ENCODE data around the gene COA3. TPM values are rescaled to one million over a fixed set of nuclear protein-coding genes. Genes with fewer than 3 reads are reported as not detected.

The COA3 gene
- total RNA-seq, 2 experiments from 2014 or later, result 42.0 to 42.2 TPM

DNA sequence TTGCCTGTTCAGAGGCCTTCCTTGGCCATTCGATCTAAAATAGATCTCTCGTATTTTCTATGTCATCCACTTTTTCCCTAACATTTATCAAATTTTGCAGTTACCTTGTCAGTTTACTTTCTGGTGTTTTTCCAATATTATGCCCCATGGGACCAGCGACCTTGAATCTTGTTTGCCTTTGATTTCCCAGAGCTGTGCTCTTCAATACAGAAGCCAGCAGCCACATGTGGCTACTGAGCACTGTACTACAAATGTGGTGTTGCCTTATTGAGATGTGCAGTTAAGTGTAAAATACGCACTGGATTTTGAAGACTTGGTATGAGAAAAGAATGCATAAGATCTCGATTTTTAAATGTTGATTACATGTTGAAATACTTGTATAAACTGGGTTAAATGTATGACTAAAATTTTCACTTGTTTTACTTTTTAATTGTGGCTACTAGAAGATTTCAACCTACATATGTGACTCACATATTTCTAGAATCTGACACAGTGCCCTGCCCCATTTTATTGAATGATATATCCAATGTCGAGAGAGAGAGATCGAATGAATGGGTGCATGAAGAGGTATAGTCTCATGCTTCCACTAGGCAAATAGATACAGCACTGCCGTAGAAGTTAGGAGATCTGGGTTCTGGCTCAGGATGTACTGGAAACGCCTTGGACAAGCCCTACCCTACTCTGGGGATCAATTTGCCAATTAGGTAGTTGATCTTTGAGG lies 33.9 kb upstream of the COA3 start:
- peaks cover 21% of the 10 kb centered on the region for H3K36me3 Mint-ChIP-seq
- peak overlapping the region; percentile 99 for H3K27ac Mint-ChIP-seq
- H3K4me1 Mint-ChIP-seq, result peaks cover 19% of the 10 kb centered on the region
- H3K4me3 Mint-ChIP-seq, result peak overlapping the region; percentile 93
- DNase-seq, result no peak
- H3K27me3 Mint-ChIP-seq, result no peaks in the 10 kb centered on the region
- H3K9me3 Mint-ChIP-seq, result no peaks in the 10 kb centered on the region

DNA sequence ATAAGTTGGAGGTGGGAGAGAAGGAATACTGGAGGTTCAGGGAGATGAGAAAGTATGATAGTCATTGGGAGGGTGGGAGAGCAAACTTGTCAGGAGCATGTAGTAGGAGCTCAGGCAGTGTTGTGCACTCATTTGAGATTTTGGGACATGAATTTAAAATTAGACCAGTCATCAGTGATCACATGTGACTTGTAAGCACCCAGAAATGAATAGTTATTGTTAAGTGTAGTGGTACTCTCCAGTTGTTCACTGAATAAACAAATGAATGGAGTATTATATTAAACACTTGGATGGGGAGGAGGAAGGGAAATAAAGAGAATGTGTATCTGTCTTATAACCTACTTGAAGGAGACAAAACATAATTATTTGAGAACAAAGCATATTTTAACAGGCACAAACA lies 32.5 kb upstream of the COA3 start:
- no peak overlapping the region for H3K4me3 Mint-ChIP-seq

DNA sequence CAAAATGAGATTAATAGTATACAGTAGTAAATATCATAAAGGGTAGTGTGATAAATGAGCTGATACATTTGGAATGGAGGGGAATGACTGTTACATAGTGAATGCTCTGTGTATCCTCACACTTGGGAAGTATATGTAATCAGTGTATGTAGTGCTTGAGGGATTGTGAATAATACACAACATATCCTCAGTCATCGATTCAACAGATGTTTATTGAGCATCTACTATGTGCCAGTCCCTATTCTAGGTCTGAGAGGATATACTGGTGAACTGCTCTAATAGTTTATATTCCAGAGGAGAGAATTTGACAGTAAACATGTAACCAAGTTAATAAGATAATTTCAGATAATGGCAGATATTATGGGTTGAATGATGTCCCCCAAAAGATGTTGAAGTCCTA lies 29.0 kb upstream of the COA3 start:
- no peak for DNase-seq
- H3K36me3 Mint-ChIP-seq, result peaks cover 8% of the 10 kb centered on the region

More for the DNA sequence above, 32.5 kb upstream of the COA3 start:
- Mint-ChIP-seq H3K27me3 (no peaks in the 10 kb centered on the region), H3K36me3 (peaks cover 16% of the 10 kb centered on the region), H3K4me1 (peaks cover 19% of the 10 kb centered on the region), H3K27ac (no peak overlapping the region), H3K9me3 (no peaks in the 10 kb centered on the region)
- no peak for DNase-seq

DNA sequence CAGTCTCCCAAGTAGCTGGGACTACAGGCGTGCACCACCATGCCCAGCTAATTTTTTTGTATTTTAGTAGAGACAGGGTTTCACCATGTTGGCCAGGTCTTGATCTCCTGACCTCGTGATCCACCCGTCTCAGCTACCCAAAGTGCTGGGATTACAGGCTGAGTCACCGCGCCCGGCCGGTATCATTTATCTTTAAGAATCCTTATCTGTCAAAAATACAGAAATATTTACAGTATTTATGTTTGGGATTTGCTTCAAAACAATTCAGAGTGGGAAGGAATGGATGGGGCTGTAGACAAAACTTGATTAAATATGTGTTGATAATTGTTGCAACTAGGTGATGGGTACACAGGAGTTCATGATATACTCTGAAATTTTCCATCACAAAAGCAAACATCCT lies 22.7 kb upstream of the COA3 start:
- Mint-ChIP-seq H3K27me3 (no peaks in the 10 kb centered on the region), H3K4me3 (no peak overlapping the region), H3K27ac (no peak overlapping the region), H3K36me3 (peaks cover 25% of the 10 kb centered on the region), H3K9me3 (no peaks in the 10 kb centered on the region), H3K4me1 (peaks cover 21% of the 10 kb centered on the region)
- DNase-seq, result no peak

More for the DNA sequence above, 29.0 kb upstream of the COA3 start:
- no peaks in the 10 kb centered on the region for H3K9me3 Mint-ChIP-seq
- no peak overlapping the region for H3K4me3 Mint-ChIP-seq
- H3K27me3 Mint-ChIP-seq, result no peaks in the 10 kb centered on the region
- peaks cover 18% of the 10 kb centered on the region for H3K4me1 Mint-ChIP-seq
- H3K27ac Mint-ChIP-seq, result no peak overlapping the region

DNA sequence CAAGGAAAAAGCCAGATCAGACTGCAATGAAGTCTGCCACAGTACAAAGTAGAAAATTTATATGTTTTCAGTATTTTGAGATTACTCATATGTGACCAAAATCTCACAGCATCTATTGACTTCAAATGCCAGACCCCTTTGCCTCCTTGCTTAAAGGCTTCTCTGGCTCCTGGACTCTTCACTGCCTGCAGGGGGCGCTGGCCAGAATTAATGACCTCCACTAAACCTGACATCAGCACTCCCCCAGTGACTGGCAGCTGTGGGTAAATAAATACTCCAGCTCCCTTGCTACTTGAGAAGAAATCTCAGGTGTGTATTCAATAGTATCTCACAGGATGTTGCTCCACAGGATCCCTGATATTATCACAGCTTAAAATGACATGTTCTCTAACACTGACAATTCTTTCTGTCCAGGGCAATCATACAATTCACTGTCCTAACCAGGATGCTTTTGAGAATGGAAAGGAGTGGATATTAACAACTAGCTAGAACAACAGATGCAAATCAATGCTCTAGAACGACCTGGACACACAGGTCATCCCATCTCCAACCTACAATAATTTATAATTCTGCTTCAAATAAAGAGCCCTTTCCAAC lies 21.5 kb upstream of the COA3 start:
- Mint-ChIP-seq H3K9me3 (no peaks in the 10 kb centered on the region), H3K36me3 (peaks cover 28% of the 10 kb centered on the region), H3K27ac (no peak overlapping the region), H3K4me1 (peaks cover 19% of the 10 kb centered on the region), H3K4me3 (no peak overlapping the region), H3K27me3 (no peaks in the 10 kb centered on the region)
- peak; percentile 66 for DNase-seq

DNA sequence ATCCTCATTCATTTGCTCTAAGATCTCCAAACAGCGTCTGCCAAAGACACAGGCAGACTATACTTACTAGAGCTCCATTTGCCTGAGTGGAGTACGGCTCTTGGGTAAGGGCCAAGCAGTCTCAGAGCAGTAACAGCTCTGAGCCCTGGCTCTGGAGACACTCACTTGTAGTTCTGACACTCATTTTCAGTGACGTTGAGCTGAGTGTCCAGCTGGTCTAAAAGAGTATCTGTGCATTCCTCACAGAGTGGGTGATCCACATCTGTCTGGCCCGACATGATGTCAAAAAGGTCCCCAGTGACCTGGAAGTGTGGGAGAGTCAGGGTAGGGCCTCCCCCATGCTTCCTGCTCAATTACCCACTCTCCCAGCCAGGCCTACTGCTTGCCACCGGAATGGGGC lies 19.9 kb upstream of the COA3 start:
- H3K9me3 Mint-ChIP-seq, result no peaks in the 10 kb centered on the region
- H3K27me3 Mint-ChIP-seq, result no peaks in the 10 kb centered on the region
- H3K36me3 Mint-ChIP-seq, result peaks cover 29% of the 10 kb centered on the region
- no peak overlapping the region for H3K4me3 Mint-ChIP-seq
- H3K27ac Mint-ChIP-seq, result no peak overlapping the region
- peaks cover 14% of the 10 kb centered on the region for H3K4me1 Mint-ChIP-seq
- no peak for DNase-seq

DNA sequence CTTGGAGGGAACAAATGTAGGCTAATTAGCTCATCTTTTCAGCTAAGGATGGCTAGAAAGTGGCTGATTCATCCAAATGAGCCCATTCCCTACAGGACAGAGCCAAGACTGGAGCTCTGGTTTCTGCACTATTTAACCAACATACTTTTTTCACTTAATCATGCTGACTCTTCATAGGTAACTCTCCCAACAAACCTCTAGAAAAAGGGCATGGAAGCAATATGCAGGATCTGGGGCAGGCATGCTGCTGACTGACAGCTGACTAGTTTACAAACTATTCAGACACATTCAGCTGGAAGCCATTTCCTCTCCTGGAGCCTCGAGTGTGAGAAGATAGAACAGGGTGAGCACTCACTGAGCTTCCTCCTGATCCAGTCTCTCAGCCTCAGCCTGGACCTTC lies 19.4 kb upstream of the COA3 start:
- Mint-ChIP-seq H3K36me3 (peaks cover 28% of the 10 kb centered on the region), H3K27me3 (no peaks in the 10 kb centered on the region), H3K27ac (no peak overlapping the region), H3K4me3 (no peak overlapping the region), H3K4me1 (peaks cover 13% of the 10 kb centered on the region), H3K9me3 (no peaks in the 10 kb centered on the region)
- DNase-seq, result no peak

DNA sequence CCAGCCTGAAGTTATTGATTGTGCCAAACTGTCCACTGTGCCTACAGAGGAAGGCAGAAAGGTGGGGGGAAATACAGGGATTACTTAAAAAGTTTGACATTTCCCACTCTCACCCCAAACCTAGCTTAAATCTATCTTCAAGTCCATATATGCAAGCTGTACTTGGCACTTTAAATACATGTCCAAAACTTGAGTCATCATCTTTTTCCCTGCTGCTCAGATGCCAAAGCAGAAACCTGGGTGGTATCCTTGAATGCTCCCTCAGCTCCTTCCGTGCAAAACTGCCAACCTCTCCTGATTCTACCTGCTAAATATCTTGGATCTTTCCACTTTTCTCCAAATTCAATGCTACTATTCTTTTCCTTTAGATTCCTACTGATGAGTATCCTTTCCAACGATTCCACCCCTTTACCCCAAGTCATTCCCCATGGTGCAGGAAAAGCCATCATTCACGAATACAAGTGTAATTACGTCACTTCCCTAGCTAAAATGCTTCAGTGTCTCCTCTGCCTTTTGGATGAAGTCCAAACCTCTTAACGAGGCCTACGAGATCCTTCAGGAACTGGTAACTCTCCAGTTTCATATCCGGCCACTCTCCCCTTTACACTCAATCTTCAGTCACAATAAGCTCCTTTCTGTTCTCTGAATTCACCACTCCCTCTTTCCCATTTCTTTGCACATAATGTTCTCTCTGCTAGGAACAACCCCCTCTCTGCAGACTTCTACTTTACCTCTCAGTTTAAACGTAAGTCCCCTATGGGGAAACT lies 16.3 kb upstream of the COA3 start:
- no peak for DNase-seq
- Mint-ChIP-seq H3K36me3 (peaks cover 27% of the 10 kb centered on the region), H3K4me3 (no peak overlapping the region), H3K4me1 (peaks cover 2% of the 10 kb centered on the region), H3K9me3 (no peaks in the 10 kb centered on the region), H3K27me3 (no peaks in the 10 kb centered on the region), H3K27ac (no peak overlapping the region)

DNA sequence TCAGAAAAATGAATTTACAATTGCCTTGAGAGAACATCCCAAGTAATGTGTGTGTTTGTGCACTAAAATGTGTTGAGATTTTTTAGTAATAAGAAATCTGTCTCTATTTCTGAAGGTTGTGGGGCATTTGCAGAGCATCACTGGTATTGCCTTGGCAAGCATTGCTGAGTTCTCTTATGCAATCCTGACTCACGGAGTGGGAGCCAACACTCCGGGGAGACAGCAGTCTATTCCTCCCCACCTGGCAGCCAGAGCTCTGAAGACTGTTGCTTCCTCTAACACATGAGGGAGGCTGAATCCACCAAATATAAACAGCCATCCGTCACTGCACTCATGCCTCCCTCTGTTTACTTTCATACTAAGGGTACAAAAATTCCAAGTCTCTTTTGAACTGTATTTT lies 10.7 kb upstream of the COA3 start:
- H3K36me3 Mint-ChIP-seq, result peaks cover 12% of the 10 kb centered on the region
- H3K4me3 Mint-ChIP-seq, result no peak overlapping the region
- H3K9me3 Mint-ChIP-seq, result no peaks in the 10 kb centered on the region
- H3K4me1 Mint-ChIP-seq, result no peaks in the 10 kb centered on the region
- DNase-seq, result no peak
- no peak overlapping the region for H3K27ac Mint-ChIP-seq
- no peaks in the 10 kb centered on the region for H3K27me3 Mint-ChIP-seq

DNA sequence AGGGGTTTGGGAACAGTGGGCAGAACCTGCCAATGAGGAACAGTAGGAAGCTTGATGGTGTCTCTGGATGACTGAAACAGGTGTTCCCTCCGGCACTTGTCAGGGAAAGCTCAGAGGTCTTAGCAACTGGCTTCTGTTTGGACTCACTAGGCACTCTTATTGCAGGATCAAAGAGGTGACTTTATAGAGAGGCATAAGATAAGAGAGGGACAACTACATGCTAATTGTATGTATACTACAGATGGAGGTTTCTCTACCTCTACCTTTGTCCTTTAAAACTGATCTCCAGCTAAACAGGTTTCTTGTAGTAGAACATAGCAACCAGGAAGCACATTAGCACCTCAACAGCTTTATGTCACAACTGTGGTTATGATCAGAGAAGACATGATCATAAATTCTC lies 7.7 kb upstream of the COA3 start:
- H3K27ac Mint-ChIP-seq, result no peak overlapping the region
- H3K4me1 Mint-ChIP-seq, result no peaks in the 10 kb centered on the region
- H3K4me3 Mint-ChIP-seq, result no peak overlapping the region
- H3K9me3 Mint-ChIP-seq, result no peaks in the 10 kb centered on the region
- H3K27me3 Mint-ChIP-seq, result no peaks in the 10 kb centered on the region
- DNase-seq, result no peak
- peaks cover 9% of the 10 kb centered on the region for H3K36me3 Mint-ChIP-seq

DNA sequence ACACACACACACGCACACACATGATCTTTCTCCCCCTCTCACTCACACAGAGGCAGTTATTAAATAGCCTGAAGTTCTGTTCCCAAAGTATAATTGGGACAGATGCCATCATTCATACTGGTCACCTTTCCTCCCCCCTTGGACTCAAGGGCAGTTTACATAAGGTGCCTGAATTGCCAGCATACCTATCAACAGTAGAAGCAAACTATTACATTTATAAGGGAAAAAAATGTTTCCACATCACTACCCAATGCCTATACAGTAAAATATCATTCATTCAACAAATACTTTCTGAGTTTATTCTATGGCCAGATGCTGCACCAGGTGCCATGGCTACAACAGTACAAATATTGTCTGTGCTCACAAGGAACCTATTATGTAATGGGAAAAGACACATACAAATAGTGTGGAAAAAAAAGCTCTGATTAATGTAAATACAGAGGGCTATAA lies 6.4 kb upstream of the COA3 start:
- H3K27me3 Mint-ChIP-seq, result no peaks in the 10 kb centered on the region
- H3K4me3 Mint-ChIP-seq, result no peak overlapping the region
- no peak for DNase-seq
- H3K36me3 Mint-ChIP-seq, result peaks cover 3% of the 10 kb centered on the region
- H3K4me1 Mint-ChIP-seq, result no peaks in the 10 kb centered on the region
- no peak overlapping the region for H3K27ac Mint-ChIP-seq
- no peaks in the 10 kb centered on the region for H3K9me3 Mint-ChIP-seq

DNA sequence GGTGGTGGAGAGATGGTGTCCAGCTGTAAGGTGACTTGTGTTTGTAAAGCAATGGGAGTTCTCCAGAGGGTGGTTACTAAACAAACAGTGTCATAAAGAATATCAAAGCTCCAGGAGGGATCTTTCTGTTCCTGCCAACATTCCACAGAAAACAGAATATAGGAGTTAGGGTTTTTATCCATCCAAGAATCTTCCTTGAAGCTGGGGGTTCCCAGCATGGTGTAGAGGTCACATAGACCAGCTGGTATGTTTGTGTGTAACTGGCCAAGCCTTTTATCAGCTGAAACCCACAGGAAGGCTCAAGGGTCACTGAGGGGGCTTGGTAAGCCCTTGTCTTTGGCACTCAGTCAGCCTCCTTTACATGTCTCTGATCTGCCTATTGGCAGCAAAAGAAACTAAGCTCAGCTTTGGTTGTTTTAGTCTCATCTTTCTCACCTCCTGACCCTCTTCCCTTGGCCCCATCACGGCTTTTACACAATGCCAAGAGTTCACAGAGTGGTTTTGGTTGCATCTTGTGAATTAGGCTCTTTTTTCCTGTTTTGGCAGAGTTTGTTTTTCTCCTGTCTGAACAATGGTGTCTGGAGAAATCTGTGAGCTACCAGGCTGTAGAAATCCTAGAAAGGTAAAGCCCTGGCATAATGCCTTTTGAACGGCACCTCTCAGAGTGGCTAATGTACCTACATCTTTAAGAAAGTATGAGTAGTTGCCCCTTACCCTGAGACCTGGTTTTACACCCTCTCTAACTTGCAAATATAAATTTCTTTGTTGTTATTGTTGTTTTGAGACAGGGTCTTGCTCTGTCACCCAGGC lies 4.8 kb upstream of the COA3 start:
- DNase-seq, result no peak
- no peak overlapping the region for H3K4me3 Mint-ChIP-seq
- no peak overlapping the region for H3K27ac Mint-ChIP-seq
- peaks cover 2% of the 10 kb centered on the region for H3K36me3 Mint-ChIP-seq
- H3K9me3 Mint-ChIP-seq, result peaks cover 4% of the 10 kb centered on the region
- H3K4me1 Mint-ChIP-seq, result peaks cover 4% of the 10 kb centered on the region
- no peaks in the 10 kb centered on the region for H3K27me3 Mint-ChIP-seq

DNA sequence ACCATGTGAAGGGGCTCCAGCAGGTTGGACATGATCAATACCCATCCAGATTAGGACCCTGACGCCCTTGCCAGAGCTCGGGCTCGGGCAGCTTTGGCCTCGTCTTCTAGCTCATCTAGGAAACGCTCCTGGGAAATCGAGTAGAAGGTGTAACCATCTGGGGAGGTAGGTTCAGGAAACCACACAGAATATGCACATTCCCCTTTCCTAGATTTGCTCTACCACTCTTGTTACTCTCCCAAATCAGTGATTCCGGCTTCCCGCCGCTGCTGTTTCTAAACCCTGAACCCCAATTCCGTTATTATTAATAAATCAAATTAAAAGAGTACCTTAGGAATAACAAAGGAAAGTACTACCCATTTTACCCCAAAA lies 507 bp downstream of the COA3 start:
- H3K36me3 Mint-ChIP-seq, result peaks cover 6% of the 10 kb centered on the region
- peaks cover 10% of the 10 kb centered on the region for H3K4me1 Mint-ChIP-seq
- peaks cover 4% of the 10 kb centered on the region for H3K9me3 Mint-ChIP-seq
- peak overlapping the region; percentile 90 for H3K4me3 Mint-ChIP-seq
- DNase-seq, result no peak
- no peaks in the 10 kb centered on the region for H3K27me3 Mint-ChIP-seq
- H3K27ac Mint-ChIP-seq, result peak overlapping the region; percentile 69

DNA sequence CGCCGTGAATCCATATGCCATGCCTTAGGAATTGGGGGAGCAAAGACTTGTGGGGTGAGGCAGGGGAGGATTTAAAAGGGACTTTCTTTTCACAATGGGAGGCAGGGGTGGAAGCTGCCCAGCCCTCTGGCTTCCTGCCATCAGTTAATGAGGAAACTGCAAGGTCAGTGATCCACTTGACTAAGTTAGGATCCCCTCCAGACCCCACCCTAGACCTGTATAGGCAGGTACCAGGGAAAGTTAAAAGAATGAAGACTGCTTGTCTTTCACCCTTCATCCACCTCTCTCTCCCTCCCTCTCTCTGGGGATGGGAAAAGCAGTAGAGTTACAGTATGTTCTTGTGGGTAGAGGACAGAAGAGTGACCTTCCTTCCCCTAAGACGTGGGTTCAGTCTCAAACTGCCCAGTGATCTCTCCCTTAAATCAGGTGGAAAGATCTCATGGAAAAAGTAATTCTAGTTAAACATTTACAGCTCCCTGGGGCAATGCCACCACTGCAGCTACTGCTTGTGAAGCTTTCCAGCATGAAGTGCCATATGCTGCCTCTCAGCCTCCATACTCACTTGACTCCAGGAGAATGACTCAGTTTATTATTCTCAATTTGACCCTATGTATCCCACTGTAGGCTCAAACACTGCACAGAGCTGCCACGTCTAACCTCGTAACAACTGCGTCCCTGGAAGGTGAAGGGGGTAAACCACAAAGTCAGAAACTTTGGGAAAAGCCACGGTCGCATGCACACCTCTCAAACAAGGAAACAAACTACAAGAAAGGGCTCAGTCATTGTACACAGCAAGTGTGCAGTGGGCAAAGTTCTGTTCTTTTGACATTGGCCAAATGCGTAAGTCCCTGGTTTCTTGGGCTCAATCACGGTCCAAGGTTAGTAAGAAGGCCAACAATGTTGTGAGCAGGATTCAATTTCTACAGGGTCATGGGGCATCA lies 1.2 kb downstream of the COA3 start:
- H3K27ac Mint-ChIP-seq, result no peak overlapping the region
- peaks cover 4% of the 10 kb centered on the region for H3K9me3 Mint-ChIP-seq
- H3K4me3 Mint-ChIP-seq, result peak overlapping the region; percentile 90
- H3K4me1 Mint-ChIP-seq, result peaks cover 10% of the 10 kb centered on the region
- no peak for DNase-seq
- no peaks in the 10 kb centered on the region for H3K27me3 Mint-ChIP-seq
- H3K36me3 Mint-ChIP-seq, result peaks cover 6% of the 10 kb centered on the region

Data from activated naive CD8-positive, alpha-beta T cell treated with anti-CD3 and anti-CD28 coated beads for 36 hours (primary cell).